ENCODE measurements around the gene TMCC2.

DNA sequence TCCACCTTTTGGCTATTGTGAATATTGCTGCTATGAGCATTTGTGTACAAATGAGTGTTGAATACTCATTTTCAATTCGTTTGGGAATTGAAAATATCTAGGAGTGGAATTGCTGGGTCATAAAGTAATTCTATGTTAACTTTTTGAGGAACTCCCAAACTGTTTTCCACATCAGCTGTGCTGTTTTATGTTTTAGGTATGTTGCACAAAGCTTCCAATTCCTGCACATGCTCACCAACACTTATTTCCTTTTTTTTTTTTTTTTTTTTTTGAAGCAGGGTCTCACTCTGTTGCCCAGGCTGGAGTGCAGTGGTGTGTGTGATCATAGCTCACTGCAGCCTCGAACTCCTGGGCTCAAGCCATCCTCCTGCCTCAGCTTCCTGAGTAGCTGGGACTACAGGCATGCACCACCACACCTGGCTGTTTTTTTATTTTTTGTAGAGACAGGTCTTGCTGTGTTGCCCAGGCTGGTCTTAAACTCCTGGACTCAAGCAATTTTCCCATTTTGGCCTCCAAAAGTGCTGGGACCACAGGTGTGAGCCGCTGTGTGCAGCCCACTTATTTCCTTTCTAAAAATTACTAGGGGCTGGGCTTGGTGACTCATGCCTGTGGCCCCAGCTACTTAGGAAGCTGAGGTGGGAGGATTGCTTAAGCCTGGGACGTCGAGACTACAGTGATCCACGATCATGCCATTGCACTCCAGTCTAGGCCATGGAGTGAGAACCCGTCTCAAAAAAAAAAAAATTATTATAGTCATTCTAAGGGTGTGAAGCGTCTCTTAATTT lies 33.4 kb downstream of the TMCC2 start:
- TF ChIP-seq, protein P1, sequence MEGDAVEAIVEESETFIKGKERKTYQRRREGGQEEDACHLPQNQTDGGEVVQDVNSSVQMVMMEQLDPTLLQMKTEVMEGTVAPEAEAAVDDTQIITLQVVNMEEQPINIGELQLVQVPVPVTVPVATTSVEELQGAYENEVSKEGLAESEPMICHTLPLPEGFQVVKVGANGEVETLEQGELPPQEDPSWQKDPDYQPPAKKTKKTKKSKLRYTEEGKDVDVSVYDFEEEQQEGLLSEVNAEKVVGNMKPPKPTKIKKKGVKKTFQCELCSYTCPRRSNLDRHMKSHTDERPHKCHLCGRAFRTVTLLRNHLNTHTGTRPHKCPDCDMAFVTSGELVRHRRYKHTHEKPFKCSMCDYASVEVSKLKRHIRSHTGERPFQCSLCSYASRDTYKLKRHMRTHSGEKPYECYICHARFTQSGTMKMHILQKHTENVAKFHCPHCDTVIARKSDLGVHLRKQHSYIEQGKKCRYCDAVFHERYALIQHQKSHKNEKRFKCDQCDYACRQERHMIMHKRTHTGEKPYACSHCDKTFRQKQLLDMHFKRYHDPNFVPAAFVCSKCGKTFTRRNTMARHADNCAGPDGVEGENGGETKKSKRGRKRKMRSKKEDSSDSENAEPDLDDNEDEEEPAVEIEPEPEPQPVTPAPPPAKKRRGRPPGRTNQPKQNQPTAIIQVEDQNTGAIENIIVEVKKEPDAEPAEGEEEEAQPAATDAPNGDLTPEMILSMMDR (IDR thresholded peaks at IDR 0.05): no peak
- TF ChIP-seq EZH2 (IDR thresholded peaks at IDR 0.05) (no peak), EZH2phosphoT487 (IDR thresholded peaks at IDR 0.05) (no peak)

Data from neural progenitor cell (in vitro differentiated cells).